ENCODE results near the gene PEMT. TPM values are rescaled to one million over a fixed set of nuclear protein-coding genes. Genes with fewer than 3 reads are reported as not detected.
A peak's percentile ranks its signal among the peaks of the same experiment; 100 is the strongest.
"Not testable (repeated sequence)": the region's sequence is repeated elsewhere in the genome, so short reads cannot be mapped to it uniquely, and the experiment has no call there.

The PEMT gene
- polyA plus RNA-seq, 2 of the 4 experiments (the other 2 are of a cell fraction), result 47.5 to 47.8 TPM

- ChIA-PET POLR2A (no interaction called here), CTCF (interaction anchor here (0.7 to 14.7 kb wide), 5 partner anchors 10 to 429 kb away, joined by 3 to 365 read pairs (median 3); partner anchors contain the start of genes PEMT and PLD6)
- Histone ChIP-seq H3K4me3 (no peak overlapping the region), H3K4me2 (no peak overlapping the region), H3K27ac (no peak overlapping the region), H3K4me1 (no peaks in the 10 kb centered on the region), H3K9me3 (no peaks in the 10 kb centered on the region)
- 63% methylated on average over 5 of the region's 5 CpGs for WGBS (ENCODE audit: missing lambda C conversion rate)
- ATAC-seq, result no peak
- TF ChIP-seq KDM5A (IDR thresholded peaks at IDR 0.05) (no peak), ZFP36 (IDR thresholded peaks at IDR 0.05; ENCODE audit: borderline replicate concordance, partially characterized antibody) (no peak), EHMT2 (IDR thresholded peaks at IDR 0.05; ENCODE audit: low read depth) (no peak), NR3C1 (IDR thresholded peaks at IDR 0.05) (no peak), POLR2AphosphoS2 (conservative IDR thresholded peaks at IDR 0.05; ENCODE audit: low read length) (no peak), ZC3H11A (IDR thresholded peaks at IDR 0.05) (no peak), RARB (CRISPR knock-in tag; IDR thresholded peaks at IDR 0.05) (no peak), NPAS2 (CRISPR knock-in tag; IDR thresholded peaks at IDR 0.05; ENCODE audit: borderline replicate concordance) (no peak), CTCF (IDR thresholded peaks at IDR 0.05) (no peak), HES2 (IDR thresholded peaks at IDR 0.05) (no peak), FOSL2 (IDR thresholded peaks at IDR 0.05) (no peak), FOSL2 (CRISPR knock-in tag; IDR thresholded peaks at IDR 0.05) (no peak), USF2 (IDR thresholded peaks at IDR 0.05) (no peak), KDM1A (IDR thresholded peaks at IDR 0.05; ENCODE audit: low read depth) (no peak)
- FAIRE-seq, result no peak
- DNase-seq (ENCODE audit: low read depth in 1 of 2, low spot score in 1 of 2), result no peak
Measured at GRCh38 chr17:17635126-17635525, 43.6 kb upstream of the PEMT start.

GRCh38 chr17:17633310-17633709 is 41.8 kb upstream of the PEMT start:
- CTCF ChIA-PET, result interaction anchor here (0.7 to 14.7 kb wide), 6 partner anchors 8 to 489 kb away, joined by 3 to 365 read pairs (median 6); no protein-coding TSS in a partner anchor
- no peak for DNase-seq (ENCODE audit: low read depth in 1 of 2, low spot score in 1 of 2)
- POLR2A ChIA-PET, result no interaction called here
- ATAC-seq, result no peak
- WGBS (ENCODE audit: missing lambda C conversion rate), result 69% methylated on average over 6 of the region's 6 CpGs
- H3K9me3 ChIP-seq, result no peaks in the 10 kb centered on the region
- H3K4me2 ChIP-seq, result no peak overlapping the region
- H3K27ac ChIP-seq, result no peak overlapping the region
- no peak for TF ChIP-seq EP300 (IDR thresholded peaks at IDR 0.05)
- no peak for TF ChIP-seq ZC3H11A (IDR thresholded peaks at IDR 0.05)
- TF ChIP-seq NR3C1 (IDR thresholded peaks at IDR 0.05), result no peak
- no peak for TF ChIP-seq HOXB13 (CRISPR knock-in tag; IDR thresholded peaks at IDR 0.05; ENCODE audit: low read depth)
- no peak for TF ChIP-seq POLR2AphosphoS2 (conservative IDR thresholded peaks at IDR 0.05; ENCODE audit: low read length)
- no peak for TF ChIP-seq ATOH8 (CRISPR knock-in tag; IDR thresholded peaks at IDR 0.05; ENCODE audit: low read depth)
- TF ChIP-seq NPAS2 (CRISPR knock-in tag; IDR thresholded peaks at IDR 0.05; ENCODE audit: borderline replicate concordance), result no peak
- TF ChIP-seq POLR2A (IDR thresholded peaks at IDR 0.05; ENCODE audit: low read length), result no peak
- TF ChIP-seq SMC3 (IDR thresholded peaks at IDR 0.05), result no peak
- no peak for FAIRE-seq
- H3K4me1 ChIP-seq, result 0 out of 3 replicates have a peak, but pooled peaks cover 2% of the 10 kb centered on the region
- H3K4me3 ChIP-seq, result no peak overlapping the region

- ATAC-seq, result peak in 1 of 2 experiments; percentile 52; a peak in 3 of 6 replicates
- peak; percentile 99 for TF ChIP-seq MAFK (IDR thresholded peaks at IDR 0.05; ENCODE audit: partially characterized antibody)
- CTCF ChIA-PET, result interaction anchor here (0.8 to 14.7 kb wide), 5 partner anchors 8 to 274 kb away, joined by 3 to 365 read pairs (median 7); no protein-coding TSS in a partner anchor
- H3K4me3 ChIP-seq, H3K4me1 ChIP-seq, H3K4me2 ChIP-seq, H3K9me3 ChIP-seq, H3K27ac ChIP-seq, FAIRE-seq, POLR2A ChIA-PET: not testable (repeated sequence)
- 69% methylated on average over 5 of the region's 5 CpGs for WGBS (ENCODE audit: missing lambda C conversion rate)
- DNase-seq (ENCODE audit: low read depth in 1 of 2, low spot score in 1 of 2), result peak in 1 of 2 experiments; percentile 54
Measured at GRCh38 chr17:17632690-17633089, 41.2 kb upstream of the PEMT start.
